Activated naive CD8-positive, alpha-beta T cell treated with anti-CD3 and anti-CD28 coated beads, Interleukin-2, amount 50 U/mL, for 16 hours (primary cell): Measurements from ENCODE around the gene TTI1.

ENCODE experiments used
- DNase-seq: peaks from one replicate; pipeline ENCODE4 v3.0.0-alpha.2; 2020; ENCODE audit warnings: low read depth, low spot score

Gene TTI1

DNA sequence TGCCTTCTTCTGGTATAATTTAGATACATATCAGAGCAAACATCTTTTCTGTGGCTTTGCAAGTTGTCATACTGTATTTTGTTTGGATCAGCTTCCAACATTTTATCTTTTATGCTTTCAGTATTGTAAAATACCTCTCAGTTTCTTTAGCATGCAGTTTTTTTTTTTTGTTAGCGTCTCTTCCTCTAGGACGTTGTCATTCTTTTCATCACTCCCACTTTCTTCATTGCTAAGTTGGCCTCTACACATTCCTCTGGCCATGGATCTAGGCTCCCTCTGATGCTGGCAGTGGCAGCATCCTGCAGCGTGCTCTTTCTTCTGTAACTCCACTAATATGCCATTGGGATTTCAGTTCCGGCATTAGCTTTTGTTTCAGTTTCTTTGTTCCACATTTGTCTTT, 22.0 kb upstream of the TTI1 start:
- DNase-seq = no peak

DNA sequence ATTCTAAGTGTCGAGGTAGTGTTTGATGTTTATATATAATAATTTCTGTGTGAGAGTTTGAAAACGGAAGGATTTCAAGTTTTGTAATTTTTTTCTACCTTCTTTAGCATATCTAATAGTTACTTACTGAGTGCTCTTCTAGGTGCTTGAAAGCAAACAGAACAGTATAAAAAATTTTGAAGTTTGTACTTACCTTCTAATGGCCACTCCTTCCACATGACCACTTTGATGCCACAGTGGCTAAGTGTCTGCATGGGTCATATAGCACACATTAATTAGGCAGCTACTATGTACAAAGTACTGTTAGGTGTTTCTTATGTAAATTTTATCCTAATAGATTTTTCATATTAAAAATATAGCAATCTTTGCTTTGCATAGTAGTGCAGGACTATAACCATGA, 21.4 kb upstream of the TTI1 start:
- DNase-seq = no peak

DNA sequence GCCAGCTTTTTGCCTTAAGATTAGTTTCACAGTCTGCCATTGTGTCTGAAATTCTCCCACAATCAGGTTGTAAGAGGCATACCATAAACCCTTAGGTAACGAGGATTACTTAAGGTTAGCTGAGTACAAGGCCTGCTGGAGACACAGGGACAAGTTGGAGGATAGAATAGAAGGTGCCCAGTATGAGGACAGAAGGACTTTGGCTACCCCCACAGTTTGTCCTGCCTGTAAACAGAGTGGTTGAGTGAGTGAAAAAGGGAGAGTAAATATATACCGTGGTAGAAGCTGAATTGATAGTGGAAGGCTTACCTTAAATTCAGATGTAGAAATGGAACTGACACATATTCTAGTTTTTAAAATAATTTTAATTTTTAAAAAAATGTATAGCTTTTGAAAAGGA, 19.6 kb upstream of the TTI1 start:
- DNase-seq = no peak

DNA sequence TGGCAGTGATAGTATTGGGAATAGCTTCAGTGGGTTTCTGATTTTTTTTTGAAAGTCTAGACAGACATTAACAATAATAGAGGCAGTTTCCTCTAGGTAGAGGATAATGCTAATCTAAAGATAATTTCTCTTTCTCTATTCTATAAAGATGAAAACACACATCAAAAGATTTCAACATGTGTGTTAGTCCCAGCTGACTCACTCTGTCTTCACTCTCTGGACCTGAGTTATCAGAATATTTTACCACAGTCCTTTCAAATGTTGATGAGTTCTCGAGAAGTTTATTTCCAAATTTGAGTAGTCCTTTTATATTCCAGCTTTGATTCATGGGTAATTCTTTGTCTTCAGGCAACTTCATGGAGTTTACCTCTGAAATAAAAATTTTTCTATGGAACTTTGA, 17.4 kb upstream of the TTI1 start:
- DNase-seq = no peak

DNA sequence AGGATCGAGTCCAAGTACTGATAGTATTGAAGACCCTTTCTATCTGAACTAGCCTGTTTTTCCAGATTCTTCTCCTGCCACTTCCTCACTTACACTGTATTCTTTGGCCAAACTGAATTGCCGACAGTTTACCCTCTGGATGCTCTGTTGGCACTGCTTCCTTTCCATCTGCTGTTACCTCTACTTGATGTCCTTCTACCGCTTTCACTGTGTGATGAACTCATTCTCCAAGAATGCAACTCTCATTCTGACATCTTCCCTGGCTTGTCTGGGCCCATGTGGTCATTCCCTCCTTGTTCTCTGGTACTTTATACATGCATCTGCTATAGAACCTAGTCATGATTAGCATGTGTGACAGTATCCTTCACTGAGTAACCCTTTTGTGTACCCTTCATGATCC, 16.5 kb upstream of the TTI1 start:
- no peak for DNase-seq

DNA sequence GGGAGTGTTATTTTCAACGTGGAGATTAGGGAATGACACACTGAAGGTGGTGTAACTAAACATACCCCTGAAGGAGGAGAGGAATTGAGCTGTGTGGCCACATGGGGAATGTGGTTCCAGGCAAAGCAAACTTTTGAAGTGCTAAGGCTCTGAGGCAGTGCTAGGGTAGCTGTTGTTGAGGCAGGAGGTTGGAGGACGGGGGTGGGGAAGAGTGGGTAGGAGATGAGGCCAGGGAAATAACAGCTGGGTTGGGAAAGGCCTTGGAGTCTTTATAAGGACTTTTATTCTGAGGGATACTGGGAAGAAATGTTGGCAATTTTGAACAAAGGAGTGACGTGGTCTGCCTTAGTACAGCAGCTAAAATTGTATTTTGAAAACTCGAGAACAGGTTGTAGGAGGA, 13.3 kb upstream of the TTI1 start:
- no peak for DNase-seq

DNA sequence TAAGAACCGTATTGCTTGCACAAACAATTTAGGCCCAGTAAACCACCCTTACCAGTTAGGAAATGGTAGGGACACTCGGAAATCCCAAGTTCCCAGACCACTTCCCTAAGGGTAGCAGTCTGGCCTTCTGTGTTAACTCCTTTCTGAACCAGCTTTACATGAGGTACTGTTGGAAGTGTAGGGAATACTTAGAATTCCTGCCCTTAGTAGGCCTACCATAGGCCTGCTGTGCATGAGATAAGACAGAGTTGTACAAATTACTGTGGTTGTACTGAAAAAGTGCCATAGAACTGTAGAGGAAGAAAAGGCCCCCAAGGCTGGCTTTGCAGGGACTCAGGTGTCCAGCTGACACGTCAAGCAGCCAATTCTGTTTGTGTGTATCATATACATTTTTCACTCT, 11.4 kb upstream of the TTI1 start:
- DNase-seq = no peak

DNA sequence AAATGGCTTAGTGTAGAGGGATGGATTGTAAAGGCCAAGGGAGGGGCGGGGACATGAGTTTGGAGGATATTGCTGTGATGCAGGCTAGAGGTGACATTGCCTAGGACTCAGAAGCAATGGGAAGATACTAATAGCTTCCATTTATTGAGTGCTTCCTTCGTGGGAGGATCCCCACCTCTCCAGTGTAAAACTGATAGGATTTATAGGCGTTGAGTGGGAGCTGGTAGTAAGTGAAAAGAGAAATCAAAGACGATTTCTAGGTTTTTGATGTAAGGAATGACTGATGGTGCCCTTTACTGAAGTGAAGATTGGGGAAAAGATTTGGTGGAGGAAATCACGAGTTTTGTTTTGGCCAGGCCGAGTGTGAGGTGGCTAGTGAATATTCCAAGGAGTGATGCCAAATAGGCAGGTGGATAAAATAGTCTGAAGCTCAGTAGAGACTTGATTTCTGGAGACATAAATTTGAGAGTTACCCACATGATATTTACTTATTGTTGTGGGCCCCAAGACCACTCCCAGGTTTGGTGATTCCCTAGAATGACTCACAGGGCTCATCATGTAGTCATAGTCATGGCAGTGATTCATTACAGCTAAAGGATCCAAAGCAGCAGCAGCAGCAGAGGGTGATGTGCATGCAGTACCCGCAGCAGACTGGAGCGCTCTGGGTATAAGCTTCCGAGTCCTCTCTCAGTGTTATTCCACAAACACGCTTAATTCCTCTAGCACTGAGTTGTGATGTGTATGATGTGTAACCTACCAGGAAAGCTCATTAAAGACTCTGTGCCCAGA, 10.4 kb upstream of the TTI1 start:
- DNase-seq = no peak

DNA sequence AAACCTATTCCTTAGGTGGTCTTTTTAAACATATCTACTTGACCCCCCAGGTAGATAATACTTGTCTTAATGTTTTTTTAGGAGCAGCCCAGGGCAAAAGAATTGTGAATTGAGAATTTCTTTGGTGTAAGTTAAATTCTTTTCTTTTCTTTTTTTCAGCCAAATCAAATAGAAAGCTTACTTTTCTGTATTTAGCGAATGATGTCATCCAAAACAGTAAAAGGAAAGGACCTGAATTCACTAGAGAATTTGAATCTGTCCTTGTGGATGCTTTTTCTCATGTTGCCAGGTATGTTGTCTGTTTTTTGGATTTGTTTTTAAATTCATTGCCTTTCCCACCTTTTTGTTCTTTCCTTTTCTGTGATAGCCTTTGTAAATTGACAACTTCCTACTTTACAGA, 7.0 kb upstream of the TTI1 start:
- DNase-seq = no peak

DNA sequence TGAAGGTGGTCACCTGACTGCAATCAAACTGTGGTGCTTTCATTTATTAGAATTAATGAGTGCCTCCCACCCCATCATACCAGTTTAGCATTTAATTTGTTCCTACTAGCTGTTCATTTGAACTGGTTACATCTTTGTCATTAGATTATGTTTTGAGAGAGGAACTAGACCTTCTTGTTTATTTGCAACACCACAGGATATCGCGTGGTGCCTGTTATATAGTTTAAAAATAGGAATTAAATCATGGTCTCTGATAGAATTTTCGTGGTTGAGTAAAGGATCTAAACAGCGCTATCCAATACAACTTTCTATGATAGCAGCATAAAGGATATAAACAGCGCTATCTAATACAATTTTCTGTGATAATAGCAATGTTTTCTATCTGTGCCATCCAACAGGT, 3.1 kb upstream of the TTI1 start:
- DNase-seq = no peak

DNA sequence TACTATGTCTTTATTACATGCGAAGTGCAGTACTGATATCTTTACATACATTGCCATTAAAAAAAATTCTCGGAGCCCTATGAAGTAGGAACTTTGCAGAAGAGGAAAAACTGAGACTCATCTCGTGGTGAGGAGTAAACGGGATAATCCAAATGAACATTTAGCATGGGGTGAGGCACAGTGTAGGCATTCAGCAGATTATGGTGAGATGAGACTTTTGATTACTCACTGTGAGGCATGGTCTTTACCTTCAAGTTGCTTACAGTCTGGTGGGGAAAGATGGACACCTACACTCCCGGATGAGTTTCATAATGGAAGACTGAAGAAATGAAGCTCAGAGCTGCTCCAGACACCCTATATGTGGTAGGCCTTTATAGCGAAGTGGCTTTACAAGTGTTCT, 1.7 kb upstream of the TTI1 start:
- DNase-seq = no peak

DNA sequence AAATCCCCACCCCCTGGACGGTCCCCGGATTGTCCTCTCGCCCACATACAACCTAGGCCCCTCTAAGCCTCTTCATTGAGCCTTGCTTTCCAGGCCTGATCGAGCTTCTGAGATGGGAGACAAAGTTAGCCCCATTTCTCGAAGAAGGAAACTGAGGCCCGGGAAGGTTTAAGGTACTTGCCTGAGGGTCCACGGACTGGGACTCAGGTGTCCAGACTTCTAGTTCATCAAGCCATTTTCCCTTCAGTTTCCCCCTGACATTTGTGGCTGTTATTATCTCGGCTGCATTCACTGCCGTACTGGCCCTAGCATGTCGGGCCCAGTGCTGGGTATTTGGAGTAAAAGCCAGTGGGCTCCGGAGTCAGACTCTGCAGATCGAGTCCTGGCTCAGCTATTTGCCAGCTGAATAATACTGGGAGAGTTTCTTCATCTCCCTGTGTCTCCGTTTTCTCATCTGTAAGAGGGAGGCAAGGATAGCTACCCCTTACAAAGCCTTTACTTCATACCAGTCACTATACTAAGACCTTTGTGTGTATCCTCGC, 923 bp upstream of the TTI1 start:
- DNase-seq = no peak

DNA sequence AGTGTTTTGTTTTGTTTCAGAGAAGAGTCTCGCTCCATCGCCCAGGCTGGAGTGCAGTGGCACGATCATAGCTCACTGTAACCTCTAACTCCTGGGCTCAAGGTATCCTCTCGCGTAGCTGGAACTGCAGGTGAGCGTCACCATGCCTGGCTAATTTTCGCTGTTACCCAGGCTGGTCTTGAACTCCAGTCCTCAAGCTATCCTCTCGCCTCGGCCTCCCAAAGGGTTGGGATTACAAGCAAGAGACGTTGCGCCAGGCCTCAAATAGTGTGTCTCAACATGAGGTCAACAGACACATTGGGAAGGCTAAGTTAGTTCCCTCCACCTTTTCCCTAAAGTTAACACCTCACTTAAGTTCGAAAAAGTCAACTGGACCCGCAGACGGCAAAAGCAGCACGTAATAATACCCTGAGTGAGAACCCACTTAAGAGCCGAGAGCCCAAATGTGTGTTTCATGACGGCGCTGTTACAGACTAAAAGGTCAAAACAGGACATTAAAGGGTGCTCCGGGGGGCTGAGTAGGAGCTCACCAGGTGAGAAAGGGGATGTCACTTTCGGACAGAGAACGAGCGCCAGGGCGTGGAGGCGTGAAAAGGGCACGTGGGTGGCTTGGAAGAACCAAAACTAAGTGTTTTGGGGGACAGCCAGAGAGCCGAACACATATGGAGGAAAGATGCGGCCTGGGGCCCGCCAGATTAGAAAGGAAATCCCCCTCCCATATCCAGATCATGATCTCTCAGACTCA, 499 bp downstream of the TTI1 start:
- no peak for DNase-seq

DNA sequence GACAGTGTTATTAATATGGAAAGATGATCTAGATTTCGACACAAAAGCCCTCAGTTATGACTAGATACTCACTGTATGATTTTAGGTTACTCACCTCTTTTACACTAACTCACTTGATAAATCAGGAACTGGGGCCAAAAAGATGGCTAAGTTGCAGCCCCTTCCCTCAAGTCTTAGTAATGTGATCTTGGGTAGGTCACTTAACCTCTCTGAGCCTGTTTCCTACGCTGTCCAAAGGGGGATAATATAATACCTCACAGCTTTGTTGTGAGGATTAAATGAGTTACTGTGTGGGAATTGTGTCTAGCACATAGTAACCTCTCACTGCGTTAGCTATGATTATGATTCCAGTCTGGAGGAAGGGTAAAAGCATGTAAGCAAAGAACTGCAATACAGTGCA, 1.3 kb downstream of the TTI1 start:
- DNase-seq = no peak

DNA sequence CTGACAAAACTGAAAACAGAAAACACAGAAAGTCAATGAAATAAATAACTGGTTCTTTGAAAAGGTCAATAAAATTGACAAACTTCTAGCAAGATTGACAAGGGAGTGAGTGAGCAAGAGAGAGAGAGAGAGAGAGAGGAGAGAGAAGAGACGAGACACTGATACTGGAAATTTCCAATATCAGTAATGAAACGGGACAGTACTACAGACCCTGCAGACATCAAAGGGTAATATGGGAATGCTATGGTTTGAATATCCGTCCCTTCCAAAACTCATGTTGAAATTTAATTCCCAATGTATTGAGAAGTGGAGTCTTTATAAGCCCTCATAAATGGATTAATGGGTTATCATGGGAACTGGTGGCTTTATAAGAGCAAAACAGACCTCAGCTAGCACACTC, 3.8 kb downstream of the TTI1 start:
- no peak for DNase-seq

DNA sequence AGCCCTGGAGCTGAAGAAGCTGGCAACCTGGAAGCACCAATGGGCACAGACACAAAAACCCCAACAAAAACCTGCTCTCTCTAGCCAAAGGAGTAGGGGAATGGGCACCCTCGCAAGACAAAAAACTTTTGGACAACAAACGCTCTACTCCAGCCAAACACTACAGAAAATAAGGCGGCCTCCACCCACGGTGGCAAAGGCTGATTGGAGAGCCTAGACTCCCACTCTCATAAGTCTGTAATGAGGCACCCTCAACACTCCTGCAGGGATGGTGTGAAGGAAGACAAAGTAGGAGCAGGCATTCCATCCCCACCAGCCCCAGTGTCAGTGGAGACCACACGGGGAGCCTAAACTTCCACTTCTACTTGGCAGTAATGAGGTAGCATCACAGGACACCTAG, 8.8 kb downstream of the TTI1 start:
- no peak for DNase-seq

DNA sequence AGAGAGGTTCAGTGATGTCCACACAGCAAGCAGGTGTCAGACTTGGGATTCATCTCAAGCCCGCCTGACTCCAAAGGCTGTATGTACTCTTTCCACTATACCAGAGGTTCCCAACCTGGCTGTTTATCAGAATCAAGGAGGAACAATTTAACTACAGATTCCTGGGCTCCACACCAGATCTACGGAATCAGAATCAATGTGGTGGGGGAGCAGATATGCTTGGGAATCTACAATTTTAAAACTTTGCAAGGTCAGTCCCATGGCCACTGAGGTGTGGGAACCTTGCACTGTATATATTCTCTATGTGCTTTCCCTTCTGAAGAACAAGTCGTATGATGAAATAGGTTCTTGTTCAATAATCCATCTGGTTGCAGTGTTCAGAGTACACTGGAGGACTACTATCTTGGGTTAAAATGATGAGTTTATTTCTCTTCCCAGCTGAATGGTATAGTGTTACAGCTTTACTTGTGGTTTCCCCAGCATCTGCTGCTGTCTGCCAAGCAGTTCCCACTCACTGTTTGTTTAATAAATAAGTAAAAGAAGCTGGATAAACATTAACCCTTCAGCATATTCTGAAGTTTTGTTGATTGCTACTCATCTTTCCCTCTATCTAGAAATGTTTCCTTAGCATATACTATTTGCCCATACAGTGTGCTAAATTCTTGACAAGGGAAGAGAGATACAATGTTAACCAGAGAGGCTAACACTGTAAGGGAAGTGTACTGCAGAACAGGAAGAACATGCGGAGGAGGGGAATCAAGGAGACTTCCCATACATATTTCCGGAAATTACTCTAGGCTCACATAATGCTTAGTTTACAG, 9.9 kb downstream of the TTI1 start:
- DNase-seq = no peak

DNA sequence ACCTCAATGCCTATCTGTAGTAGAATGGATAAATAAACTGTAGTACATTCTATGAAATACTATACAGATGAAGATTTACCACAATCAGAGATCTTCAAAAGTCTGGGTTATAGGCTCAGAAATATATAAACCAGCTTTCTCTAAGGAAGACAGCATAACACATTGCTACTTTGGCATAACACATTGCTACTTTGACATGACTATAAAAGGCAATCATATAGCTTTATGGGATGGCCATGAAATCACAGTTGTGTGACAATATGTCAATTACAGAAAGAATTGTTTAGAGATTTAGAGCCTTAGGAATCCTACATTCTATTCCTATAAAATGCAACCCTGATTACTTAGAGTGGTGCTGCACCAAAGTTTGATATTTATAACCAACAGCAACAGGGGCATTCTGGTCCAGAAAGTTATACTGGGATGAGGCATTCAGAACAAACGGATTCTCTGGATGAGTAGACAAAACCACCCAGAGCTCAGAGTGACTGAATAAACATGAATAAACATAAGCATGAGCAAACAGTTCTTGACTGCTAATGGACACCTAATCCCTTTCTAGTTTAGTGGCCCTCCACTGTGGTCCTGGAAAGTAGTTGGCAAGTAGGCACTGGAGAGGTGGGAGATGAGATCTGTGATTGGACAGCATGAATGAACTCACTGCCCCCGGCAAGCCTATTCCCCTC, 12.0 kb downstream of the TTI1 start:
- no peak for DNase-seq

DNA sequence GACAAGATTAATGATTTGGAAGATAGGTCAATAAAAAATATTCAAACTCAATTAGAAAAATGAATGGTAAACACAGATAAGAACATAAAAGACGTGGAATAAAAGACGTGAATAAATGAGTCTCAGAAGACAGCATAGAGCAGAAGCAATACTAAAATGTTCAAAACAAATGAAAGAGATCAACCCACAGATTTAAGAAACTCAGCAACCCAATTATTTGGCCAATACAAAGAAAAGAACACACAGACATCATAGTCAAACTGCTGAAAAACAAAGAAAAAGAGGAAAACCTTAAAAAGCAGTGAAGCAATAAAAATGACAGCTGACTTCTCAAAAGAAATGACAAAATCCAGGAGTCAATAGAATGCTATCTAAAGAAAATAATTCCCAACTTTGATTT, 14.9 kb downstream of the TTI1 start:
- DNase-seq = no peak

DNA sequence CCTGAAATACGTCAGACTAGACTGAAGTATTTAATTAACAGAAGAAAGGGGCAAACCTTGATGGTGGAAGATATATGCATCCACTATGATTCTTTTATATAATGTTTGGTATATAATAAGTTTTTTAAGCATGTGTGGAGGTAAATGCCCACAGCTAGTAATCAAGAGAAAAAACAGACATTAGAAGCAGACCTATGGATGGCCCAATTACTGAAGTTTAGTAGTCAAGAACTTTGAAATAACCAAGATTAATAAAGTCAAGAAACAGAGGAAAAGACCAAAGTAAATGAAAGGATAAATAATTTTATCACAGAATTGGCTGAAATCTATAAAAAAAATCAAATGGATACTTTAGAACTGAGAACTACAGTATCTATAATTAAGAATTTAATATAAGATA, 15.3 kb downstream of the TTI1 start:
- no peak for DNase-seq

DNA sequence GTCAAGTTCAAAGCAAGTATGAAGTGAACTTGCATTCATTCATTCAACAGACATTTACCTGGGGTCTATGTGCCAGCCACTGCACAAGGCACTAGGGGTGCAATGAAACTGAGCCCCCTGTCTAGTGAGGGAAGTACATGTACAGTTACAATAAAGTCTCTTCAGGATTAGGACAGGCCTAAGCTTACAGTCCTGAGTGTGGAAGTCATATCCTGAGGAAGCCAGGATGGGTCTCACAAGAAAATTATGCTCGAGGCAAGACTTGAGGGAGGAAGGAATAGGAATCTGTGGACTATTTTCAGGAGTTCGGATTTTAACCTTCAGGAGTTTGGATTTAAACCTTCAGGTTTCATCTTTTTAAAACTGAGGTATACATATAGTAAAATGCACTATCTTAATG, 19.4 kb downstream of the TTI1 start:
- DNase-seq = no peak

DNA sequence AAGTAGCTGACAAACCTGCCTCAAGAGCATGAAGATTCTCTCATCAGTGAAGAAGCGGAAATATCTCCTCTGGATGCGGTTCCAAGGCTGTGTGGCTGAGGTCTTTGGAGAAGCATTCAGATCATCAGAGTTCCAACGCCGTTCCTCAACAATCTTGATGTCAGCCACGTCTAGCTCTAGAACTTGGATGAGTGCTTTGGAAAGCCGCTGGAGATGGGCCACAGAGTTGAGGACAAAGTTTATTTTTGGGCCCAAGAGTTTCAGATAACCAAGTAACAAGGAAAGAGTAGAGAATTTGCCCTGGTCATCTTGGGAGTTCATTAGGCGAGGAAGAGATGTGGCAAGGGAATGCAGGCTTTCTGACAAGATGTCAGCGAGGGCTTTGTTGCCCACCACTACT, 20.9 kb downstream of the TTI1 start:
- no peak for DNase-seq
